HCT116 (cell line): ENCODE results near the gene TCF15. TPM values are rescaled to one million over a fixed set of nuclear protein-coding genes. Genes with fewer than 3 reads are reported as not detected.

Source experiments
- ATAC-seq: fragments of 200-7000 bp; cut with Tn5 transposase; 2 replicates; pipeline ENCODE4 v1.9.1; 2020; ENCODE audit warnings: mild to moderate bottlenecking, moderate library complexity
- BruUV-seq: library from RNA; stranded (reverse); fragments of 400-500 nt; replicated peaks from 2 replicates; lab custom pipeline; 2021; lab: Mats Ljungman, UMichigan
- CTCF ChIA-PET: fragments of 300-600 bp; sonication (Branson Sonifier 250); formaldehyde crosslinking; loops from one replicate; lab custom pipeline; 2021; ENCODE audit warnings: antibody characterized with exemption; lab: Charles Lee
- POLR2A ChIA-PET: fragments of 300-600, 350-600 bp; sonication (Branson Sonifier 250); formaldehyde crosslinking; loops from one replicate; lab custom pipeline; 2021; ENCODE audit warnings: antibody characterized with exemption; lab: Charles Lee
- RAD21 ChIA-PET, 2 experiments: fragments of 300-600 bp; sonication (Branson Sonifier 250); formaldehyde crosslinking; loops; one replicate each; lab custom pipeline; 2023; ENCODE audit warnings: low total read pairs in 2 of 2; ENCODE audit not compliant: uncharacterized antibody in 2 of 2, unreplicated experiment in 2 of 2, low non-redundant PET in 1 of 2; lab: Charles Lee
- DNase-seq: peaks from one replicate; pipeline ENCODE4 v3.0.0-alpha.2; 2010; ENCODE audit warnings: low read depth, low spot score
- H2AFZ ChIP-seq: fragments of 200-600 bp; shearing (Covaris generic), sonication (generic); 2 replicates; pipeline ENCODE4 v1.6.1; 2017; ENCODE audit warnings: low read depth, mixed run types, mixed read lengths, antibody characterized with exemption, low read length; ENCODE audit not compliant: poor library complexity, severe bottlenecking
- H3K27ac ChIP-seq: 2 replicates; pipeline ENCODE4 v1.5.1; 2012; ENCODE audit warnings: low read depth, low read length
- H3K27me3 ChIP-seq: fragments of 200-600 bp; sonication (generic); 2 replicates; pipeline ENCODE4 v1.6.1; 2016; ENCODE audit warnings: mixed run types, low read length, mixed read lengths; ENCODE audit not compliant: insufficient read depth
- H3K36me3 ChIP-seq, 2 experiments: fragments of 200-500 bp in 1 of 2; fragments of 200-600 bp in 1 of 2; sonication (Bioruptor generic) in 1 of 2; sonication (generic) in 1 of 2; 2 replicates each; pipeline versions ENCODE4 v1.5.1 to v1.6.1; 2014 to 2016; ENCODE audit warnings: low read length in 2 of 2, inconsistent platforms in 1 of 2, mixed read lengths in 1 of 2, mixed run types in 1 of 2; ENCODE audit not compliant: insufficient read depth in 2 of 2, control insufficient read depth in 1 of 2
- H3K4me1 ChIP-seq, 2 experiments: fragments of 200-600 bp in 1 of 2; sonication (generic) in 1 of 2; 2 replicates each; pipeline versions ENCODE4 v1.5.1 to v1.6.1; 2012 to 2017; ENCODE audit warnings: low read length in 2 of 2, inconsistent platforms in 1 of 2, mild to moderate bottlenecking in 1 of 2, mixed read lengths in 1 of 2, mixed run types in 1 of 2, moderate library complexity in 1 of 2; ENCODE audit not compliant: insufficient read depth in 2 of 2, control insufficient read depth in 1 of 2
- H3K4me2 ChIP-seq: fragments of 200-600 bp; sonication (generic); 2 replicates; pipeline ENCODE4 v1.6.1; 2017; ENCODE audit warnings: mixed run types, low read length, mixed read lengths
- H3K4me3 ChIP-seq, 2 experiments: fragments of 200-600 bp in 1 of 2; sonication (generic) in 1 of 2; replicated peaks in 1 of 2; 2 replicates each; pipeline ENCODE4 v1.5.1; 2011 to 2016; ENCODE audit warnings: low read length in 2 of 2, control low read depth in 1 of 2, low read depth in 1 of 2, mild to moderate bottlenecking in 1 of 2, mixed read lengths in 1 of 2, mixed run types in 1 of 2
- H3K79me2 ChIP-seq: fragments of 200-600 bp; sonication (generic); 2 replicates; pipeline ENCODE4 v1.6.1; 2017; ENCODE audit warnings: mild to moderate bottlenecking, mixed run types, low read length, moderate library complexity, mixed read lengths; ENCODE audit not compliant: insufficient read depth
- H3K9ac ChIP-seq: fragments of 200-600 bp; sonication (generic); 2 replicates; pipeline ENCODE4 v1.6.1; 2016; ENCODE audit warnings: low read length, mixed read lengths
- H3K9me2 ChIP-seq: fragments of 200-600 bp; sonication (generic), shearing (Covaris generic); 2 replicates; pipeline ENCODE4 v1.6.1; 2017; ENCODE audit warnings: mixed run types, mild to moderate bottlenecking, moderate library complexity; ENCODE audit not compliant: insufficient read depth
- H3K9me3 ChIP-seq, 2 experiments: fragments of 200-500 bp in 1 of 2; fragments of 200-600 bp in 1 of 2; sonication (Bioruptor generic) in 1 of 2; sonication (generic) in 1 of 2; 2 replicates each; pipeline ENCODE4 v1.6.1; 2014 to 2017; ENCODE audit warnings: low read length in 2 of 2, mixed read lengths in 2 of 2, inconsistent platforms in 1 of 2, low read depth in 1 of 2, mild to moderate bottlenecking in 1 of 2, mixed run types in 1 of 2, moderate library complexity in 1 of 2; ENCODE audit not compliant: control insufficient read depth in 1 of 2, insufficient read depth in 1 of 2
- H4K20me1 ChIP-seq: fragments of 200-600 bp; sonication (generic), shearing (Covaris generic); 2 replicates; pipeline ENCODE4 v1.6.1; 2017; ENCODE audit warnings: mixed run types, mild to moderate bottlenecking, moderate library complexity; ENCODE audit not compliant: insufficient read depth
- CEBPB ChIP-seq: IDR thresholded peaks from 2 replicates; pipeline ENCODE4 v1.6.1; 2012; ENCODE audit warnings: low read depth
- EZH2 ChIP-seq: fragments of 200-600 bp; sonication (generic); IDR thresholded peaks from 2 replicates; pipeline ENCODE4 v1.6.1; 2017; ENCODE audit warnings: antibody characterized with exemption, mixed run types
- FOSL1 ChIP-seq: IDR thresholded peaks from 2 replicates; pipeline ENCODE4 v1.6.1; 2012; ENCODE audit warnings: low read depth
- POLR2A ChIP-seq: IDR thresholded peaks from 2 replicates; pipeline ENCODE4 v1.7.0; 2011; ENCODE audit warnings: borderline replicate concordance; ENCODE audit not compliant: insufficient read depth, insufficient read length; ENCODE audit errors: extremely low read depth
- RAD21 ChIP-seq: IDR thresholded peaks from 2 replicates; pipeline ENCODE4 v1.6.1; 2012; ENCODE audit warnings: low read depth, mild to moderate bottlenecking
- SIN3A ChIP-seq: IDR thresholded peaks from 2 replicates; pipeline ENCODE4 v1.6.1; 2012; ENCODE audit warnings: low read depth
- SP1 ChIP-seq: IDR thresholded peaks from 2 replicates; pipeline ENCODE4 v1.6.1; 2012; ENCODE audit warnings: low read depth
- SRF ChIP-seq: IDR thresholded peaks from 2 replicates; pipeline ENCODE4 v1.6.1; 2012; ENCODE audit warnings: low read depth
- TCF7L2 ChIP-seq: IDR thresholded peaks from 2 replicates; pipeline ENCODE4 v1.7.0; 2011; ENCODE audit warnings: borderline replicate concordance, inconsistent platforms; ENCODE audit not compliant: insufficient read depth, insufficient read length; ENCODE audit errors: extremely low read depth
- YY1 ChIP-seq: IDR thresholded peaks from 2 replicates; pipeline ENCODE4 v1.6.1; 2011; ENCODE audit warnings: low read length, low read depth, moderate library complexity, mild to moderate bottlenecking; ENCODE audit not compliant: insufficient replicate concordance; ENCODE audit errors: extremely low read depth
- ZFX ChIP-seq: fragments of 450-650 bp; IDR thresholded peaks from 2 replicates; pipeline ENCODE4 v1.6.1; 2017
- intact Hi-C: fragments of 100-400 bp; cut with micrococcal nuclease; formaldehyde crosslinking; loops from 2 replicates; pipeline ENCODE4 v1.10.0; 2022
- total RNA-seq: library from RNA; stranded (reverse); gene quantifications from one replicate; pipeline ENCODE4 v1.2.1, GENCODE V29; 2021; ENCODE audit not compliant: unreplicated experiment
- TF ChIP-seq, protein P1 (sequence below): IDR thresholded peaks from 2 replicates; pipeline ENCODE4 v1.6.1; 2012
- TF ChIP-seq, protein P2 (sequence below): IDR thresholded peaks from 2 replicates; pipeline ENCODE4 v1.6.1; 2011; ENCODE audit warnings: mild to moderate bottlenecking, low read length, moderate library complexity; ENCODE audit not compliant: insufficient replicate concordance; ENCODE audit errors: extremely low read depth
- TF ChIP-seq, protein P3 (sequence below): IDR thresholded peaks from 2 replicates; pipeline ENCODE4 v1.6.1; 2012
- TF ChIP-seq, protein P4 (sequence below): IDR thresholded peaks from 2 replicates; pipeline ENCODE4 v1.6.1; 2012; ENCODE audit warnings: low read depth

TCF15 gene
- total RNA-seq, 1 experiment from 2014 or later, result not detected

DNA sequence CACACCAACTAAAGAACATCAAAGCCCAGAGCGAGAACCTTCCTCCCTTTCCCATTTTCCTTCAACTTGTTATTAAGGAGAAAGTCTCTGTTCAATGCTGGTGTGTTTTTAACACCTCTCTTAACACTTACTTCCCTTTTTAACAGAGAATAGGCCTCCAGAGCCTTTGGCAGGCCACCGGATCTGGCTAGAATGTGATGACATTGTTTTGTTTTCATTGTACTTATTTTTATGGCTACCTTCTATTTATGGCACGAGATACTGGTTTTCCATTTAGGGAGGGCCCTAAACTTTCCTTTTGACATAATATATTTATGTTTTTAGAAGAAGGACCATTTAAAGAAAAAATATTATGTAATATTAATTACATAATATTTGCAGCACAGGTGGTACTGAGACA, 21.6 kb downstream of the TCF15 start:
- Histone ChIP-seq H3K4me1 (peaks cover 2 to 10% of the 10 kb centered on the region in 2 experiments; a peak in 3 of 4 replicates), H3K9me3 (no peaks in the 10 kb centered on the region), H3K79me2 (no peaks in the 10 kb centered on the region), H3K27ac (no peak overlapping the region), H3K4me2 (no peak overlapping the region), H3K9ac (no peak overlapping the region), H3K4me3 (no peak overlapping the region)
- RAD21 ChIA-PET, result no interaction called here
- CTCF ChIA-PET, result no interaction called here
- DNase-seq (no peak), ATAC-seq (no peak)
- no TSS peak for BruUV-seq
- TF ChIP-seq CEBPB, result no peak
- TF ChIP-seq, protein P1, sequence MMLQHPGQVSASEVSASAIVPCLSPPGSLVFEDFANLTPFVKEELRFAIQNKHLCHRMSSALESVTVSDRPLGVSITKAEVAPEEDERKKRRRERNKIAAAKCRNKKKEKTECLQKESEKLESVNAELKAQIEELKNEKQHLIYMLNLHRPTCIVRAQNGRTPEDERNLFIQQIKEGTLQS, result no peak
- TF ChIP-seq SP1, result no peak
- no peak for TF ChIP-seq RAD21
- no peak for TF ChIP-seq FOSL1
- TF ChIP-seq, protein P2, sequence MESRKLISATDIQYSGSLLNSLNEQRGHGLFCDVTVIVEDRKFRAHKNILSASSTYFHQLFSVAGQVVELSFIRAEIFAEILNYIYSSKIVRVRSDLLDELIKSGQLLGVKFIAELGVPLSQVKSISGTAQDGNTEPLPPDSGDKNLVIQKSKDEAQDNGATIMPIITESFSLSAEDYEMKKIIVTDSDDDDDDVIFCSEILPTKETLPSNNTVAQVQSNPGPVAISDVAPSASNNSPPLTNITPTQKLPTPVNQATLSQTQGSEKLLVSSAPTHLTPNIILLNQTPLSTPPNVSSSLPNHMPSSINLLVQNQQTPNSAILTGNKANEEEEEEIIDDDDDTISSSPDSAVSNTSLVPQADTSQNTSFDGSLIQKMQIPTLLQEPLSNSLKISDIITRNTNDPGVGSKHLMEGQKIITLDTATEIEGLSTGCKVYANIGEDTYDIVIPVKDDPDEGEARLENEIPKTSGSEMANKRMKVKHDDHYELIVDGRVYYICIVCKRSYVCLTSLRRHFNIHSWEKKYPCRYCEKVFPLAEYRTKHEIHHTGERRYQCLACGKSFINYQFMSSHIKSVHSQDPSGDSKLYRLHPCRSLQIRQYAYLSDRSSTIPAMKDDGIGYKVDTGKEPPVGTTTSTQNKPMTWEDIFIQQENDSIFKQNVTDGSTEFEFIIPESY, result no peak
- TF ChIP-seq, protein P3, sequence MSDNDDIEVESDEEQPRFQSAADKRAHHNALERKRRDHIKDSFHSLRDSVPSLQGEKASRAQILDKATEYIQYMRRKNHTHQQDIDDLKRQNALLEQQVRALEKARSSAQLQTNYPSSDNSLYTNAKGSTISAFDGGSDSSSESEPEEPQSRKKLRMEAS, result no peak
- TF ChIP-seq ZFX, result no peak
- no peak for TF ChIP-seq POLR2A
- TF ChIP-seq, protein P4, sequence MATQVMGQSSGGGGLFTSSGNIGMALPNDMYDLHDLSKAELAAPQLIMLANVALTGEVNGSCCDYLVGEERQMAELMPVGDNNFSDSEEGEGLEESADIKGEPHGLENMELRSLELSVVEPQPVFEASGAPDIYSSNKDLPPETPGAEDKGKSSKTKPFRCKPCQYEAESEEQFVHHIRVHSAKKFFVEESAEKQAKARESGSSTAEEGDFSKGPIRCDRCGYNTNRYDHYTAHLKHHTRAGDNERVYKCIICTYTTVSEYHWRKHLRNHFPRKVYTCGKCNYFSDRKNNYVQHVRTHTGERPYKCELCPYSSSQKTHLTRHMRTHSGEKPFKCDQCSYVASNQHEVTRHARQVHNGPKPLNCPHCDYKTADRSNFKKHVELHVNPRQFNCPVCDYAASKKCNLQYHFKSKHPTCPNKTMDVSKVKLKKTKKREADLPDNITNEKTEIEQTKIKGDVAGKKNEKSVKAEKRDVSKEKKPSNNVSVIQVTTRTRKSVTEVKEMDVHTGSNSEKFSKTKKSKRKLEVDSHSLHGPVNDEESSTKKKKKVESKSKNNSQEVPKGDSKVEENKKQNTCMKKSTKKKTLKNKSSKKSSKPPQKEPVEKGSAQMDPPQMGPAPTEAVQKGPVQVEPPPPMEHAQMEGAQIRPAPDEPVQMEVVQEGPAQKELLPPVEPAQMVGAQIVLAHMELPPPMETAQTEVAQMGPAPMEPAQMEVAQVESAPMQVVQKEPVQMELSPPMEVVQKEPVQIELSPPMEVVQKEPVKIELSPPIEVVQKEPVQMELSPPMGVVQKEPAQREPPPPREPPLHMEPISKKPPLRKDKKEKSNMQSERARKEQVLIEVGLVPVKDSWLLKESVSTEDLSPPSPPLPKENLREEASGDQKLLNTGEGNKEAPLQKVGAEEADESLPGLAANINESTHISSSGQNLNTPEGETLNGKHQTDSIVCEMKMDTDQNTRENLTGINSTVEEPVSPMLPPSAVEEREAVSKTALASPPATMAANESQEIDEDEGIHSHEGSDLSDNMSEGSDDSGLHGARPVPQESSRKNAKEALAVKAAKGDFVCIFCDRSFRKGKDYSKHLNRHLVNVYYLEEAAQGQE, result no peak
- TF ChIP-seq SIN3A, result no peak
- no peak for TF ChIP-seq YY1
- TF ChIP-seq TCF7L2, result no peak
- TF ChIP-seq EZH2, result no peak
- TF ChIP-seq SRF, result no peak
- TF ChIP-seq, all 23 proteins: peak for 0
- intact Hi-C loops, result no loop called here
- Histone ChIP-seq H3K9me2 (no peaks in the 10 kb centered on the region), H3K27me3 (peaks cover 3% of the 10 kb centered on the region; the same call in 1 of the 2 replicates), H4K20me1 (no peaks in the 10 kb centered on the region), H3K36me3 (no peaks in the 10 kb centered on the region), H2AFZ (no peak overlapping the region)
- POLR2A ChIA-PET, result no interaction called here
